Suppressor macrophage treated with lipopolysaccharide for 1 hour (primary cell): ENCODE data around the gene ZNF281.
"Not testable (repeated sequence)": the region's sequence is repeated elsewhere in the genome, so short reads cannot be mapped to it uniquely, and the experiment has no call there.

Source experiments
- DNase-seq, 3 donors: peaks; one replicate each; pipeline ENCODE4 v3.0.0-alpha.2; 2020 to 2022

Gene ZNF281

GRCh38 chr1:200409761-200410565, at the start of gene ZNF281:
TSS of gene ZNF281 (minus strand) at chr1:200410036. CDS start at chr1:200409705, 331 bp downstream.
- peak; percentile 95 to 98 (median 97) for DNase-seq

- no peak for DNase-seq
Observed at GRCh38 chr1:200458780-200459179, 48.9 kb upstream of the ZNF281 start.

- no peak for DNase-seq
Observed at GRCh38 chr1:200457810-200458209, 48.0 kb upstream of the ZNF281 start.

- DNase-seq = no peak
Observed at GRCh38 chr1:200454425-200454824, 44.6 kb upstream of the ZNF281 start.

- no peak for DNase-seq
Observed at GRCh38 chr1:200453553-200453905, 43.7 kb upstream of the ZNF281 start.

GRCh38 chr1:200452850-200453552, 43.2 kb upstream of the ZNF281 start:
- no peak for DNase-seq

- DNase-seq = peak in 1 of 3 donors; percentile 40
Observed at GRCh38 chr1:200448034-200448762, 38.4 kb upstream of the ZNF281 start.

- DNase-seq = peak; percentile 39 to 58 (median 42)
Observed at GRCh38 chr1:200445213-200445612, 35.4 kb upstream of the ZNF281 start.

GRCh38 chr1:200444478-200444877, 34.6 kb upstream of the ZNF281 start:
- no peak for DNase-seq

GRCh38 chr1:200443860-200444259, 34.0 kb upstream of the ZNF281 start:
- no peak for DNase-seq

GRCh38 chr1:200442537-200443156, 32.8 kb upstream of the ZNF281 start:
- no peak for DNase-seq

- DNase-seq = no peak
Observed at GRCh38 chr1:200442023-200442422, 32.2 kb upstream of the ZNF281 start.

GRCh38 chr1:200438911-200439310, 29.1 kb upstream of the ZNF281 start:
- DNase-seq = no peak

GRCh38 chr1:200438413-200438812, 28.6 kb upstream of the ZNF281 start:
- not testable (repeated sequence) for DNase-seq

- DNase-seq = peak in 2 of 3 donors; percentile 30 to 50
Observed at GRCh38 chr1:200437556-200438203, 27.8 kb upstream of the ZNF281 start.

- no peak for DNase-seq
Observed at GRCh38 chr1:200437088-200437487, 27.3 kb upstream of the ZNF281 start.

GRCh38 chr1:200436436-200436835, 26.6 kb upstream of the ZNF281 start:
- DNase-seq = no peak

GRCh38 chr1:200435200-200435780, 25.5 kb upstream of the ZNF281 start:
- no peak for DNase-seq

GRCh38 chr1:200433586-200433985, 23.8 kb upstream of the ZNF281 start:
- DNase-seq = no peak

- peak; percentile 26 to 78 (median 69) for DNase-seq
Observed at GRCh38 chr1:200432586-200432985, 22.8 kb upstream of the ZNF281 start.

- DNase-seq = peak in 1 of 3 donors; percentile 30
Observed at GRCh38 chr1:200429221-200429751, 19.4 kb upstream of the ZNF281 start.
